CD4-positive, alpha-beta T cell treated with Interleukin-6 for 4 hours (primary cell): ENCODE measurements around the gene ADGRG1.
"Not testable (repeated sequence)": the region's sequence is repeated elsewhere in the genome, so short reads cannot be mapped to it uniquely, and the experiment has no call there.

ENCODE experiments used
- DNase-seq: peaks from one replicate; pipeline ENCODE4 v3.0.0-alpha.2; 2020; ENCODE audit warnings: mixed read lengths

ADGRG1 gene

DNA sequence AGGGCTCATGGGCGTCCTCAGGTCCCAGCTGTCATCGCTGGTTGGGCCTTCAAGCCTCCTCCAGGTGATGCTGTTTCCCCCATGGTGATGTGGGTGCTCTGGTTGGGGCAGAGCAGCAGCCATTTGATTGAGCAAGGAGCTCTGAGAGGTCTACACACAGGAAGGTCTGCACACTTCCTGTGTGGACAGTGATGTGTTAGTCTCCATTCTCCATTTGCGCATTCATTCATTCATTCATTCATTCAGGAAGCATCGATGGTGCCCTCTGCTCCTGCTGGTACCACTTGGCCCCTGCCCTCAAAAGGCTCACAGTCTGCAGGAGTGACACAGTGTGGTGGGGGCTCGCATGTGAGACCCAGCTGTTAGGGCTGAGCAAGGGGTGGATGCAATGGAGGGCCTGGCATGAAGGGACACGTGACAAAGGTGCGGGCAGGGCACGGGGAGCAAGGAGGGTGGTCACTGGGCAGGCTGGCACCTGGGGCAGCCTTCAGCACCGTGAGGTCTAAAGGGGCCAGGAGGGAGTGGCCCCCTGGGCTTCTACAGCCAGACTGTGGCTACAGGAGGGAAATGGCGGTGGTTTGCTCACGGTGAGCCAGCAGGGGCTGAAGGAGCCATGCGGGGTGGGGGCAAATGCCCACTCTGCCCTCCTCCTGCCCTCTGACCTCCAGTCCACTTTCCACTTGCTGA lies 41.2 kb downstream of the ADGRG1 start:
- DNase-seq, result no peak

DNA sequence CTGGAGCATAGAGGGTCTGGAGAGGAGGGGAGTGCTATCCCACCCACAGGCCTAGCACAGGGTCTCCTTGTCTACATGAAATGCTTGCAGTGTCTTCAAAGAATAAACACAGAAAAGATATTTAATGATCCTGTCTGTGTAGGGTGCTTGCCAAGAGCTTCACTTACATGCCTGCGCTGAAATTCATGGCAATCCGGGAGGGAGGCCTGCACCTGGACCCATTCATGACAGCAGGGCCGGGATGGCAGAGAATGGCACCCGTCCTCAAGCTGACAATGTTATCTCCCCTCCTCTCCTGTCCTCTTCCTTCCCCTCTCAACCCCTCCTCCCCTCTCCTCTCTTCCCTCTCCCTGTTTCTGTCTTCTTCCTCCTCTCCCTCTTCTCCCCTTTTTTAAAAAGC lies 41.8 kb downstream of the ADGRG1 start:
- DNase-seq, result no peak

DNA sequence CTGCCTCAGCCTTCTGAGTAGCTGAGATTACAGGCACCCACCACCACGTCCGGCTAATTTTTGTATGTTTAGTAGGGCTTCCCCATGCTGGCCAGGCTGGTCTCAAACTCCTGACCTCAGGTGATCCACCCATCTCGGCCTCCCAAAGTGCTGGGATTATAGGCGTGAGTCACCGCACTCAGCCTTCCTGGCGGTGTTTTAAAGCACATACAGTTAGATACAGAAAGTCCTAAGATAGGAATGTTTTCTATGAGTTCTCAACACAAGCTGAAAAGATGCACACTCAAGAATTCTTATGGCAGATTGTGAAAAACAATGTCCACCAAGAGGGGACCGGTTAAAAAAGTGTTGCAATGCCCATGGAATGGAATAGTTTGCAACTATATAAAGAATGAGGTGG lies 43.0 kb downstream of the ADGRG1 start:
- DNase-seq, result not testable (repeated sequence)

DNA sequence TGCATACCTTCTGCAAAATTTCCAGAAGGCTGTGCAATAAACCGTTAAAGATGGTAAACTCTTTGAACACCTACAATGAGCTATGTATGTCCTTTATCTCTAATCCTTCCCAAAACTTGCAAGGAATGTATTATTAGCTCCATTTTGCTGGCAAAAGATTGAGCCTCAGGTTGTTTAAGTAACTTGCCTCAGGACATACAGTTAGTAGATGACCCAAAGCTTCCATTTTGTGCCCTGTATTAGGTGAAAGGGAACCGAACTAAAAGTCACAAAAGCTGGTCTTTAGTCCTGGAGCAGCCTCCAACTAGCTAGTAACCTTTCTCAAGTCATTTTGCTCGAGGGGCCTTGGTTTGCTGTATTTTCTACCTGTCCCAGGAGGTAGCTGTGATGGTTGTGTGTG lies 44.0 kb downstream of the ADGRG1 start:
- DNase-seq, result no peak

GRCh38 chr16:57672824-57673223 lies 44.4 kb downstream of the ADGRG1 start:
- no peak for DNase-seq

DNA sequence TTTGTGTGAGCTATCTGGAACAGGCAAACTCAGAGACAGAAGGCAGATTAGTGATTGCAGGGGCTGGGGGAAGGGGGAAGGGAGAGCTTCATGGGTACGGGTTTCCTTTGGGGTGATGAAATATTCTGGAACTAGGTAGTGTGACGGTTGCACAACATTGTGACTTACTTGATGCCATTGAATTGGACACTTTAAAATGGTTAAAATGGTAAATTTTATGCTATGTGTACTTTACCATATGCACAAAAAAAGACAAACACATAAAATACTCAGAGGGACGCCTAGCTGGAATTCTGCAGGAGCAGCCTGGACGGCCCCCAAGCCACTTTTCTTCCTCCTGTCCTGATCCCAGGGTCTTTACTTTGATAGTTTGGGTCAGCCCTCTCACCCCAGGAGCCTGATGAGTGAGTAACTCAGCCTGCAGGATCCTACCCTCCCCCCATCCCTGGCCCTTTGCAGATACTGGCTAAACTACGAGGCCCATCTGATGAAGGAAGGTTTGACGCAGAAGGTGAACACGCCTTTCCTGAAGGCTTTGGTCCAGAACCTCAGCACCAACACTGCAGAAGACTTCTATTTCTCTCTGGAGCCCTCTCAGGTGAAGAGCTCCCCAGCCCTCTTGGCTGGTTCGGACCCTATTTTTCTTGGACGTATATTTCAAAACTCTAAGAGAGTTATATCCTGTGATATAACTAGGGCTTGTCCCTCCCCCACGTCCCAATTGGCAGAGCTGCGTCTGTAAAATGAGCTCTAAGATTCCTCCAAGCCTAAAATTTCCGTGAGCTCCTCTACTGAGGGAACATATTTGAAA lies 47.5 kb downstream of the ADGRG1 start:
- DNase-seq, result no peak

DNA sequence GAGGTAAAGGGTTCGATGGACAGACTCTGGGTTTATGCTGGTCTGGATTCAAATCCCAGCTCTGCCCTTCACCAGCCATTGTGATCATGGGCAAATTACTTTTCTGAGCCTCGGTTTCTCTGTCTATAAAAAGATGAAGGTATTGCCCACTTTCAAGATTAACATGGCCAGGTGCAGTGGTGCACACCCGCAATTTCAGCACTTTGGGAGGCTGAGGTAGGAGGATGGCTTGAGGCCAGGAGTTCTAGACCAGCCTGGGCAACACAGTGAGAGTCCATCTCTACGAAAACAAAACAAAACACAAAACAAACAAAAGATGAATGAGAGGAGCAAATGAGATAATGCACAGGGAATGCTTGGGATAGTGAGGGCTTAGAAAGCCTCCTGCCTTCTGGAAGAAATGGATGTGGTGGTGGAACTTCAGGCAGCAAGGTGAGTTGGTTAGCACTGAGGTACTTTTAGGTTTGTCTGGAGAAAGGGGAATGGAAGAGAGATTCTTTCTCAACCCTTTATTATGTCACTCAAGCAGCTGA lies 48.2 kb downstream of the ADGRG1 start:
- no peak for DNase-seq

DNA sequence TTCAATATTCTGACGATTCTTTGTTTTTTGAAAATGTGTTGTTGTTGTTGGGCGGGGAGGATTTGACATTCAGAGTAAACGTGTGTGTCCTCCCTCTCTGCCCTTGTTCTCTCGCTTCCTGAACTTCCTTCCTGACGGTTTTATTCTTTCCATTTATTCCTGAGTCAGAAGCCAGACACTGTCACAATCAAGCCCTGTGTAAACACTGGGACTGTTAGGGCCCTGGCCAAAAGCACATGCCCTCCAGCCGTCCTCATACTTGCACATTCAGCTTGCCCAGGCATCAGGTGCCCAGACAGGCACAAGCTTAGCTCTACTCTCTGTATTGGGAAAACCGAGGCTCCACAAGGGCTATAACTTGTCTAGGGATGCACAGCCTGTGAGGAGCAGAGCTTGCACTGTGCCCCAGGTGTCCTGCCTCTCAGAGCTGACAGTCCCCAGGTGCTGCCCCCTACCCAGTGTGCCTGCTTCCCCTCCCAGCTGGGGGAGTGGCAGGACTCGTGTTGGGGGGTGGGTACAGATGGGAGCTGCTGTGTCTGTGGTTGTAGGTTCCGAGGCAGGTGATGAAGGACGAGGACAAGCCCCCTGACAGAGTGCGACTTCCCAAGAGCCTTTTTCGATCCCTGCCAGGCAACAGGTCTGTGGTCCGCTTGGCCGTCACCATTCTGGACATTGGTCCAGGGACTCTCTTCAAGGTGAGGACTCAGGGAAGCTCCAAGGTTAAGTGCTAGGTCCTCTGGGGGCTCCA lies 49.4 kb downstream of the ADGRG1 start:
- DNase-seq, result no peak

DNA sequence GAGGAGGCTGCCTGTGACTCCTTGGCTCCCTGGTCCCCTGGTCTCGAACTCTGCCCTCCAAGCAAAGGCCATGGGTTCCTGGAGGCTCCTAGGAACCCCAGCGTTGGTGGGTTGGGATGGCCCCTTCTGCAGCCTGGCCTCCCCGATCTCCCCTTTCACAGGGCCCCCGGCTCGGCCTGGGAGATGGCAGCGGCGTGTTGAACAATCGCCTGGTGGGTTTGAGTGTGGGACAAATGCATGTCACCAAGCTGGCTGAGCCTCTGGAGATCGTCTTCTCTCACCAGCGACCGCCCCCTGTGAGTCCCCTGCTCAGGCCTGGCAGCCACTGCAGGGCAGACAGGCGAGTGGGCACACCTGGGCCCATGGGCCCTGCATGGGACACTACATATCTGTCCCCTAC lies 50.6 kb downstream of the ADGRG1 start:
- DNase-seq, result no peak

DNA sequence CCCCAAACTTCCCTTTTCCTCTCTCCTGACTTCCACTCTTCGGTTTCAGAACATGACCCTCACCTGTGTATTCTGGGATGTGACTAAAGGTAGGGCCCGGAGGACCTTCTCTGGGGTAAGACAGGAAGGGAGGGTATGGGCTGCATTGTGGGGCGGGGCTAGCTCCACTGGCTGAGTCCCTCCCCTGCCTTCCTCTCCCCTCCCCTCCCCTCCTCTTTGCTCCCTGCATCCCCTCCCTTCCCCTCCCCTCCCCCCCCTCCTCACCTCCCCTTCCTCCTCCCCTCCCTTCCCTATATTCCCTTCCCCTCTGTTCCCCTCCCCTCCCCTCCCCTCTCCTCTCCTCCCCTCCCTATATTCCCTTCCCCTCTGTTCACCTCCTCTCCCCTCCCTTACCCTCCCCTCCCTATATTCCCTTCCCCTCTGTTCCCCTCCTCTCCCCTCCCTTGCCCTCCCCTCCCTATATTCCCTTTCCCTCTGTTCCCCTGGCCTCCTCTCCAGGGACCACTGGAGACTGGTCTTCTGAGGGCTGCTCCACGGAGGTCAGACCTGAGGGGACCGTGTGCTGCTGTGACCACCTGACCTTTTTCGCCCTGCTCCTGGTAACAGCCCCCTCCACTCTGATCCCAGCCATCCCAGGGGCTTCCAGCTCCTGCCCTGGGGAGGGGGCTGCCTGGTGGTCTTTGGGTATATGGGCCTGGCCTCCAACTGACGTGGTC lies 51.5 kb downstream of the ADGRG1 start:
- DNase-seq, result no peak

GRCh38 chr16:57680842-57681375 lies 52.5 kb downstream of the ADGRG1 start:
- DNase-seq, result no peak

DNA sequence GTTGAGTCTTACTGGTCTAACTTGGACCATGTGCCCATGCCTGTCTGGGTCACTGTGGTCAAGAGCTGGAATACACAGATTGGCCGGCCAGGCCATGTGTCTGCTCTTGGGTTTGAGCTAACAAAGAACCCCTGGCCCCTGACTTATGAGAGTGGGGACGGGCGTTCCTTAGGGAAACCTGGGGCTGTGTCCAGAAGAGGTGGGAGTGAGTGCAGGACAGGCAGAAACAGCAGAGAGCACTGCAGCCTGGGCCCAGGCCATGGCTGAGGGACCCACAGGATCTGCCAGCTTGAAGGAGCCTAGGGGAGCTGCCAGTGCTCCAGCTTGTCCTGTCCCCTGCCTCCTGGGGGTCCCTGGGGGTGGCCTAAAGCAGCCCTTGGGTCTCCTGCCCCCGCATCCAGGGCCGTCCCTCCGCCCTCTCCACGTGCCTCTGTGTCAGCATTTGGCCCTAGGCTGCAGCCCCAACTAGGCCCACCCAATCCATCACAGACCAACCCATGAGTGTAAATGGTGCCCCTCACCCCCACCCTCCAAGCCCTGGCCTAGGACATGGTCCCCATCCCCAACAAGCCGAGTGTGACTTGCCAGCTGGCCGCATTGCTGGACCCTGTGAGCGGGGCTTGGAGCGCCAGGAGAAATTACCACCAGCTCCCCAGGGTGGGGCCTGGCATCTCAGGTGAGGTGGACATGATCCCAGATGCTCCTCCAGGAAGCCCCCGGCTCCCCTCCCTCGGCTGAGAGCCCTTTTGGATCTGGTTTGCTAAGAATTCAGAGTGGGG lies 53.7 kb downstream of the ADGRG1 start:
- DNase-seq, result no peak

- no peak for DNase-seq
Observed at GRCh38 chr16:57682809-57683635, 54.6 kb downstream of the ADGRG1 start.

DNA sequence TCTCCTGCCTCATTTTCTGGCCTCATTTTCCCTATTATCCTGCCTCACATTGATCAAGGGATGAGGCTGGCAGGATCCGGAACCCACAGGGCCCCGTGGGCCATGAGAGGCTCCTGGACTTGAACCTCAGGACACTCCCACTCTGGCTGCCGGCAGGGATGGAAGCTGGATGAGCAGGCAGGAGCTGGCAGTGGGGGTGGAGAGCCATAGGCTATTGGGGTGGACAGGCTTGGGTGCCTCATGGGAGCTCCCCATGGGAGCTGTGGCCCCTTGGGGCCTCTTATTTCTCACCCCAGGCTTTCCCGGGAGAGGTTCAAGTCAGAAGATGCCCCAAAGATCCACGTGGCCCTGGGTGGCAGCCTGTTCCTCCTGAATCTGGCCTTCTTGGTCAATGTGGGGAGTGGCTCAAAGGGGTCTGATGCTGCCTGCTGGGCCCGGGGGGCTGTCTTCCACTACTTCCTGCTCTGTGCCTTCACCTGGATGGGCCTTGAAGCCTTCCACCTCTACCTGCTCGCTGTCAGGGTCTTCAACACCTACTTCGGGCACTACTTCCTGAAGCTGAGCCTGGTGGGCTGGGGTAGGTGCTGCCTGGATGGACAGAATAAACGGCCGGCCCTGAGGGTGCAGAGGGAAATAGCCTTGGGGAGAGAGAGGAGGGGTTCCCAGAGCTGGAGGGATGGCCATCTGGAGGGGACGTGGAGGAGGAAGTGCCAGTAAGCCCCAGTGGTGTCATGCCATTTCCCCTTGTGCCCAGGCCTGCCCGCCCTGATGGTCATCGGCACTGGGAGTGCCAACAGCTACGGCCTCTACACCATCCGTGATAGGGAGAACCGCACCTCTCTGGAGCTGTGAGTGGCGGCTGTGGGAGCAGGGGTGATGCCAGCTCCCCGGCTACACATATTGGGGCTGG lies 55.5 kb downstream of the ADGRG1 start:
- DNase-seq, result no peak

GRCh38 chr16:57684626-57685358 lies 56.4 kb downstream of the ADGRG1 start:
- DNase-seq, result no peak

DNA sequence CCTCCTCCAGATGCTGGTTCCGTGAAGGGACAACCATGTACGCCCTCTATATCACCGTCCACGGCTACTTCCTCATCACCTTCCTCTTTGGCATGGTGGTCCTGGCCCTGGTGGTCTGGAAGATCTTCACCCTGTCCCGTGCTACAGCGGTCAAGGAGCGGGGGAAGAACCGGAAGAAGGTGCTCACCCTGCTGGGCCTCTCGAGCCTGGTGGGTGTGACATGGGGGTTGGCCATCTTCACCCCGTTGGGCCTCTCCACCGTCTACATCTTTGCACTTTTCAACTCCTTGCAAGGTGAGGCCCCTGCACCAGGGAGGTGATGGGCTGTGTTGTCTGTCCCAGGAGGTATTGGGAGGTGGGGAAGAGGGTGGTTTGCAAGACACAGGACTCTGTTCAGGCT lies 57.2 kb downstream of the ADGRG1 start:
- DNase-seq, result no peak

GRCh38 chr16:57686577-57686976 lies 58.1 kb downstream of the ADGRG1 start:
- no peak for DNase-seq

DNA sequence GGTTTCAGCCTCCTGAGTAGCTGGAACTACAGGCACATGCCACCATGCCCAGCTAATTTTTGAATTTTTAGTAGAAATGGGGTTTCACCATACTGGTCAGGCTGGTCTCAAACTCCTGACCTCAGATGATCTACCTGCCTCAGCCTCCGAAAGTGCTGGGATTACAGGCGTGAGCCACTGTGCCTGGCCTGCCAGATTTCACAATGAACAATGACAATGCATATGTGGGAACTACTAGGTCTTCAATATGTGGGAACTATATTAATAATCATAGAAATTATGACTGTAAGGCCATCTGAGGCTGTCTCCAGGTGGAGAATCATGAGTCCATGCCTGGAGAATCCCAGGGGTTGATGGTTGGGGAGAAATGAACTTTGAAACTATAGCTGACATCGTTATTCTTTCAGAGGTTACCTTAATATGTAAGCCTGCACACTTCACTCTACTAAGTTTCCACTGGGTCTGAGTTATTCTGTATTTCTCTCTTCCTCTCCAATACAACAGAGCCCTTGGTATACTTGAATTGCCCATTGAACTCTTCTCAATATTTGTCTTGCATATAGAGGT lies 59.0 kb downstream of the ADGRG1 start:
- no peak for DNase-seq
